Measurements from ENCODE around the gene KRT86.

DNA sequence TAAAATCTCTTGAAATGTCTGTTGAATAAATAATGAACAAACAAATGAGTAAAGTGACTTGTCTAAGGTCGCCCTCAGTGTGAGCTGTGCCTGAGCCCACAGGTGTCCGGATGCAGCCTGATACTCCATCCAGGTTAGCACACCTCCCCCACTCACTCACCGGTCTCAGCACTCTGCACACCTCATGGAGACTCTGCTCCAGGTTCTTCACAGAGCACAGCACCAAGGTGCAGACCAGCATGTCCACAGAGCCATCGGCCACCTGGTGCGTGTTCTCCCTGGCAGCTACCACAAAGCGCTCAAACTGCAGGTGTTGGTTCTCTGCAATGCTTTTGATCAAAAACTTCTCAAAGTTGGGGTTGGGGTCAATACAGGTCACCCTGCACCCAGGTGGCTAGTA lies 45.5 kb upstream of the KRT86 start:
- TF ChIP-seq, protein P1, sequence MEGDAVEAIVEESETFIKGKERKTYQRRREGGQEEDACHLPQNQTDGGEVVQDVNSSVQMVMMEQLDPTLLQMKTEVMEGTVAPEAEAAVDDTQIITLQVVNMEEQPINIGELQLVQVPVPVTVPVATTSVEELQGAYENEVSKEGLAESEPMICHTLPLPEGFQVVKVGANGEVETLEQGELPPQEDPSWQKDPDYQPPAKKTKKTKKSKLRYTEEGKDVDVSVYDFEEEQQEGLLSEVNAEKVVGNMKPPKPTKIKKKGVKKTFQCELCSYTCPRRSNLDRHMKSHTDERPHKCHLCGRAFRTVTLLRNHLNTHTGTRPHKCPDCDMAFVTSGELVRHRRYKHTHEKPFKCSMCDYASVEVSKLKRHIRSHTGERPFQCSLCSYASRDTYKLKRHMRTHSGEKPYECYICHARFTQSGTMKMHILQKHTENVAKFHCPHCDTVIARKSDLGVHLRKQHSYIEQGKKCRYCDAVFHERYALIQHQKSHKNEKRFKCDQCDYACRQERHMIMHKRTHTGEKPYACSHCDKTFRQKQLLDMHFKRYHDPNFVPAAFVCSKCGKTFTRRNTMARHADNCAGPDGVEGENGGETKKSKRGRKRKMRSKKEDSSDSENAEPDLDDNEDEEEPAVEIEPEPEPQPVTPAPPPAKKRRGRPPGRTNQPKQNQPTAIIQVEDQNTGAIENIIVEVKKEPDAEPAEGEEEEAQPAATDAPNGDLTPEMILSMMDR (IDR thresholded peaks at IDR 0.05; ENCODE audit: low read depth, low read length), result no peak
- TF ChIP-seq EZH2phosphoT487 (IDR thresholded peaks at IDR 0.05; ENCODE audit: low read depth), result no peak

Measured in OCI-LY3 (cell line).